CD4-positive, alpha-beta T cell treated with Interleukin-6 for 4 hours (primary cell): Measurements from ENCODE around the gene EDC4.
"Not testable (repeated sequence)": the region's sequence is repeated elsewhere in the genome, so short reads cannot be mapped to it uniquely, and the experiment has no call there.

Source experiments
- DNase-seq: peaks from one replicate; pipeline ENCODE4 v3.0.0-alpha.2; 2020; ENCODE audit warnings: mixed read lengths

The EDC4 gene

GRCh38 chr16:67910158-67910557, 37.3 kb downstream of the EDC4 start:
- DNase-seq = no peak

- no peak for DNase-seq
Measured at GRCh38 chr16:67914758-67915495, 42.1 kb downstream of the EDC4 start.

GRCh38 chr16:67915496-67915769, 42.6 kb downstream of the EDC4 start:
- not testable (repeated sequence) for DNase-seq

- no peak for DNase-seq
Measured at GRCh38 chr16:67915831-67916723, 43.2 kb downstream of the EDC4 start.

- DNase-seq = no peak
Measured at GRCh38 chr16:67917140-67917851, 44.4 kb downstream of the EDC4 start.

GRCh38 chr16:67917852-67918236, 45.0 kb downstream of the EDC4 start:
- peak; percentile 42 for DNase-seq

GRCh38 chr16:67919622-67920221, 46.9 kb downstream of the EDC4 start:
- no peak for DNase-seq

GRCh38 chr16:67922221-67922620, 49.4 kb downstream of the EDC4 start:
- DNase-seq = no peak

- DNase-seq = no peak
Measured at GRCh38 chr16:67922740-67923139, 49.9 kb downstream of the EDC4 start.

GRCh38 chr16:67923414-67924116, 50.7 kb downstream of the EDC4 start:
- DNase-seq = no peak

- DNase-seq = no peak
Measured at GRCh38 chr16:67924140-67924906, 51.5 kb downstream of the EDC4 start.

- DNase-seq = no peak
Measured at GRCh38 chr16:67926181-67926750, 53.4 kb downstream of the EDC4 start.

GRCh38 chr16:67927131-67927941, 54.5 kb downstream of the EDC4 start:
- no peak for DNase-seq

- no peak for DNase-seq
Measured at GRCh38 chr16:67928147-67928546, 55.3 kb downstream of the EDC4 start.

GRCh38 chr16:67928561-67929364, 55.9 kb downstream of the EDC4 start:
- peak; percentile 81 for DNase-seq

- DNase-seq = no peak
Measured at GRCh38 chr16:67930191-67930590, 57.3 kb downstream of the EDC4 start.

GRCh38 chr16:67930678-67931211, 57.9 kb downstream of the EDC4 start:
- no peak for DNase-seq
